H1 (cell line): Measurements from ENCODE around the gene HOMER2.

Source experiments
- ATF2 ChIP-seq: IDR thresholded peaks from 2 replicates; pipeline ENCODE4 v1.6.1; 2012; ENCODE audit warnings: low read length, inconsistent platforms
- CBX5 ChIP-seq: fragments of 300-800, 300-1000 bp; sonication (generic); IDR thresholded peaks from 2 replicates; pipeline ENCODE4 v1.7.1; 2016; ENCODE audit warnings: antibody characterized with exemption, low read length, low read depth
- CEBPB ChIP-seq: IDR thresholded peaks from 2 replicates; pipeline ENCODE4 v1.6.1; 2012; ENCODE audit warnings: low read depth, low read length
- CTCF ChIP-seq, 3 experiments: IDR thresholded peaks; 1 replicate in 2 of 3; 2 replicates in 1 of 3; pipeline versions ENCODE4 v1.5.1 to v1.6.1; 2011; ENCODE audit warnings: low read length in 3 of 3, mild to moderate bottlenecking in 3 of 3, inconsistent platforms in 2 of 3, low read depth in 1 of 3, moderate library complexity in 1 of 3; ENCODE audit not compliant: insufficient read depth in 1 of 3; ENCODE audit errors: control extremely low read depth in 1 of 3
- EZH2 ChIP-seq: fragments of 200-600 bp; sonication (generic); IDR thresholded peaks from 2 replicates; pipeline ENCODE4 v1.7.1; 2012; ENCODE audit warnings: low read depth, mild to moderate bottlenecking, moderate library complexity, low read length, inconsistent platforms; ENCODE audit not compliant: severe bottlenecking
- FOSL1 ChIP-seq: IDR thresholded peaks from 2 replicates; pipeline ENCODE4 v1.6.1; 2011; ENCODE audit warnings: mild to moderate bottlenecking, low read depth, low read length, moderate library complexity; ENCODE audit not compliant: insufficient read depth
- HDAC2 ChIP-seq, 2 experiments: fragments of 300-600 bp in 1 of 2; sonication (generic) in 1 of 2; IDR thresholded peaks; 2 replicates each; pipeline ENCODE4 v1.6.1; 2011 to 2012; ENCODE audit warnings: low read depth in 2 of 2, low read length in 2 of 2, mild to moderate bottlenecking in 2 of 2, moderate library complexity in 2 of 2, borderline replicate concordance in 1 of 2, inconsistent platforms in 1 of 2
- HDAC6 ChIP-seq: IDR thresholded peaks from one replicate; pipeline ENCODE4 v1.7.1; 2012; ENCODE audit warnings: low read depth, mild to moderate bottlenecking, inconsistent platforms, low read length, moderate library complexity
- SIN3A ChIP-seq, 2 experiments: IDR thresholded peaks in 1 of 2; conservative IDR thresholded peaks in 1 of 2; 2 replicates each; pipeline ENCODE4 v1.6.1; 2011 to 2012; ENCODE audit warnings: low read length in 2 of 2, improper control_type of control experiment in 1 of 2, low read depth in 1 of 2, mild to moderate bottlenecking in 1 of 2
- SIX5 ChIP-seq: IDR thresholded peaks from 2 replicates; pipeline ENCODE4 v1.6.1; 2011; ENCODE audit warnings: mild to moderate bottlenecking, low read depth, low read length
- SRF ChIP-seq: IDR thresholded peaks from 2 replicates; pipeline ENCODE4 v1.6.1; 2011; ENCODE audit warnings: mild to moderate bottlenecking, low read depth, low read length, moderate library complexity
- TAF1 ChIP-seq: IDR thresholded peaks from 2 replicates; pipeline ENCODE4 v1.6.1; 2011; ENCODE audit warnings: mild to moderate bottlenecking, low read depth, low read length

GRCh38 chr15:82833362-82833682 lies 119.2 kb downstream of the HOMER2 start:
- TF ChIP-seq CTCF (IDR thresholded peaks at IDR 0.05; ENCODE audit: control extremely low read depth in 1 of 3, insufficient read depth in 1 of 3, low read depth in 1 of 3, low read length in 3 of 3) (no peak), FOSL1 (no peak), HDAC2 (IDR thresholded peaks at IDR 0.05; ENCODE audit: borderline replicate concordance in 1 of 2, low read depth in 2 of 2, low read length in 2 of 2) (no peak), EZH2 (no peak), CBX5 (no peak), SIN3A (conservative IDR thresholded peaks at IDR 0.05 in 1 of 2, IDR thresholded peaks at IDR 0.05 in 1 of 2; ENCODE audit: low read depth in 1 of 2, low read length in 2 of 2) (no peak), HDAC6 (no peak), ATF2 (no peak), TAF1 (no peak), CEBPB (no peak), SRF (no peak), SIX5 (no peak)
